Hematopoietic multipotent progenitor cell treated with erythropoietin and hydrocortisone succinate and interleukin-3 and kit ligand, for 4 days (in vitro differentiated cells): ENCODE data around the gene PRUNE2.
A peak's percentile ranks its signal among the peaks of the same experiment; 100 is the strongest.
"Not testable (repeated sequence)": the region's sequence is repeated elsewhere in the genome, so short reads cannot be mapped to it uniquely, and the experiment has no call there.

Experiments used
- DNase-seq: peaks from one replicate; pipeline ENCODE4 v3.0.0-alpha.2; 2015

The PRUNE2 gene, protein sequence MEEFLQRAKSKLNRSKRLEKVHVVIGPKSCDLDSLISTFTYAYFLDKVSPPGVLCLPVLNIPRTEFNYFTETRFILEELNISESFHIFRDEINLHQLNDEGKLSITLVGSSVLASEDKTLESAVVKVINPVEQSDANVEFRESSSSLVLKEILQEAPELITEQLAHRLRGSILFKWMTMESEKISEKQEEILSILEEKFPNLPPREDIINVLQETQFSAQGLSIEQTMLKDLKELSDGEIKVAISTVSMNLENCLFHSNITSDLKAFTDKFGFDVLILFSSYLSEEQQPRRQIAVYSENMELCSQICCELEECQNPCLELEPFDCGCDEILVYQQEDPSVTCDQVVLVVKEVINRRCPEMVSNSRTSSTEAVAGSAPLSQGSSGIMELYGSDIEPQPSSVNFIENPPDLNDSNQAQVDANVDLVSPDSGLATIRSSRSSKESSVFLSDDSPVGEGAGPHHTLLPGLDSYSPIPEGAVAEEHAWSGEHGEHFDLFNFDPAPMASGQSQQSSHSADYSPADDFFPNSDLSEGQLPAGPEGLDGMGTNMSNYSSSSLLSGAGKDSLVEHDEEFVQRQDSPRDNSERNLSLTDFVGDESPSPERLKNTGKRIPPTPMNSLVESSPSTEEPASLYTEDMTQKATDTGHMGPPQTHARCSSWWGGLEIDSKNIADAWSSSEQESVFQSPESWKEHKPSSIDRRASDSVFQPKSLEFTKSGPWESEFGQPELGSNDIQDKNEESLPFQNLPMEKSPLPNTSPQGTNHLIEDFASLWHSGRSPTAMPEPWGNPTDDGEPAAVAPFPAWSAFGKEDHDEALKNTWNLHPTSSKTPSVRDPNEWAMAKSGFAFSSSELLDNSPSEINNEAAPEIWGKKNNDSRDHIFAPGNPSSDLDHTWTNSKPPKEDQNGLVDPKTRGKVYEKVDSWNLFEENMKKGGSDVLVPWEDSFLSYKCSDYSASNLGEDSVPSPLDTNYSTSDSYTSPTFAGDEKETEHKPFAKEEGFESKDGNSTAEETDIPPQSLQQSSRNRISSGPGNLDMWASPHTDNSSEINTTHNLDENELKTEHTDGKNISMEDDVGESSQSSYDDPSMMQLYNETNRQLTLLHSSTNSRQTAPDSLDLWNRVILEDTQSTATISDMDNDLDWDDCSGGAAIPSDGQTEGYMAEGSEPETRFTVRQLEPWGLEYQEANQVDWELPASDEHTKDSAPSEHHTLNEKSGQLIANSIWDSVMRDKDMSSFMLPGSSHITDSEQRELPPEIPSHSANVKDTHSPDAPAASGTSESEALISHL (N-terminal part only)

GRCh38 chr9:76905791-76906646, at the start of gene PRUNE2:
Gene PRUNE2 (minus strand): TSS chr9:76906114. CDS start chr9:76905963, 151 bp downstream.
- peak; percentile 89 for DNase-seq

DNA sequence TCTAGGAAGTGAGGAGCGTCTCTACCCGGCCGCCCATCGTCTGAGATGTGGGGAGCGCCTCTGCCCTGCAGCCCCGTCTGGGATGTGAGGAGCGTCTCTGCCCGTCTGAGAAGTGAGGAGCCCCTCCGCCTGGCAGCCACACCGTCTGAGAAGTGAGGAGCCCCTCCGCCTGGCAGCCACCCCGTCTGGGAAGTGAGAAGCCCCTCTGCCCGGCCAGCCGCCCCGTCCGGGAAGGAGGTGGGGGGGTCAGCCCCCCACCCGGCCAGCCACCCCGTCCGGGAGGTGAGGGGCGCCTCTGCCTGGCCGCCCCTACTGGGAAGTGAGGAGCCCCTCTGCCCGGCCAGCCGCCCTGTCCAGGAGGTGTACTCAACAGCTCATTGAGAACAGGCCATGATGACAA, 49.5 kb upstream of the PRUNE2 start:
- DNase-seq = not testable (repeated sequence)

GRCh38 chr9:76949865-76950264, 44.0 kb upstream of the PRUNE2 start:
- no peak for DNase-seq

DNA sequence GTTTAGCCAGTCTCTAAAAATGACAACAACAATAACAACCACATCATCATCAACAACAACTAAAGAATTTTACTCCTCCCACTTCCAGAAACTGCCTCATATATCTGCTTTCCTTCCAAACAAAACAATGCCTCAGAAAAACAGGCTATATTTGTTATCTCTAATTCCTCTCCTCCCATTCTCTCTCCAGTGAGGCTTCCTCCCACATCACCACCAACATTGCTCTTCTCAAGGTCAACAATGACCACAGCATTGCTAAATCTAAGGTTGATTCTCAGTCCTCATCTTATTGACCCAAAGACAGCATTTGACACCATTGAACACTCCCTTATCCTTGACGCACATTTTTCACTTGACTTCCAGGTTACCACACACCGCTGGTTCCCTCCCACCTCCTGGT, 38.1 kb upstream of the PRUNE2 start:
- DNase-seq = no peak

DNA sequence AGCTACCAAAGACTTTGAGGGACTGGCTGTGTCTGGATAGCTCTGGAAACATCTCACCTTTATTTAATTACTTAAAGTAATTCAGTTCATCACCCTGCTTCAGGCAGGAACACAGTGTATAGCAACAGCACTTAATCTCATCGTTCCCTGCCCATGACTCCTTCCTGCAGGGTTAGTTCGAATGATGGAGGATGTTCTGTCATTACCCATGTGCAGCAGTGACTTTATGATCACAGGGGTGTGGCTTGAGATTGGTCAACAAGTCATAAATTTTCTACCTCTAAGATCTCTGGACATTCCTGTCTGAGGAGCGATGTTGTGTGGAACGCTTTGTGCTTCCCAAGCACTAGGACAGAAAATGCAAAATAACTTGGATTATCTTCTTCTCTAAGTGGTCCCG, 37.1 kb upstream of the PRUNE2 start:
- no peak for DNase-seq

DNA sequence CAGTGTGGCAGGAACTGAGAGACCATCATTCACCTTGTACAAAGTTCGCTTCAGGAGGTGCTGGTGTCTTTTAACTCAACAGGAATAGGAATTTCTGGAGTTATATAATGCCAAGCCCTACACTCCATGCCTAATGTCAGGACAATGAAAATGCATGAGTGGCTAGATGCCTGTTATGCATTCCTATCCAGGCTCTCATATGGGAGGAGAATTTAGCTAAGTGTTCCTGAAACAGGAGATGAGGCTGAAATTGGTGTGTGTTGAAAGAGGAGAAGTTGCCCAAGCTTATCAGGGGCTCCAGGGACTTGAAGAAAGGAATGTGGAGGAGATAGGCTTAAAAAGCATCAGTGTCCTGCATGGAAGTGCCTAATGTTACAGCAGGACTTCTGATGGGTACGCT, 26.8 kb upstream of the PRUNE2 start:
- no peak for DNase-seq

DNA sequence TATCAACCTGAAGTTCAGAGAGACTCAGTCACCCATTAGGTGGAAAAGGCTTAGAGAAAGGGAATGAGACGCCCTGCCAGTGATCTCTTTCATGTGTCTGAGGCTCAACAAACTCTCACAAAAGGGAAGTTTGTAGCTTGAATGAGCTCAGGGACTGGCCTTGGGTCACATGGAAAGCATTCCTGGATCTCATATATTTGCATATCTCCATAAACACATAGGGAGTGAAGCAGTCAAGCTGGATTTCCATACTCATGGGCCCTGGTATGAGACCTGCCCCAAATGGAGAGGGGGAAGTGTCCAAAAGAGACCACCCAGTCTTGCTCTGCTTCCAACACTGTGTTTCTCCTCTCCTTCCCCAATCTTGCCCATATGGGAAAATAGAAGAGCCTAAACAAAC, 26.4 kb upstream of the PRUNE2 start:
- DNase-seq = no peak

GRCh38 chr9:76927540-76928240, 21.8 kb upstream of the PRUNE2 start:
- DNase-seq = no peak

- DNase-seq = no peak
Measured at GRCh38 chr9:76926846-76927245, 20.9 kb upstream of the PRUNE2 start.

- no peak for DNase-seq
Measured at GRCh38 chr9:76926324-76926741, 20.4 kb upstream of the PRUNE2 start.

GRCh38 chr9:76921165-76921564, 15.3 kb upstream of the PRUNE2 start:
- no peak for DNase-seq

GRCh38 chr9:76917299-76917698, 11.4 kb upstream of the PRUNE2 start:
- DNase-seq = no peak

GRCh38 chr9:76916231-76916630, 10.3 kb upstream of the PRUNE2 start:
- no peak for DNase-seq

DNA sequence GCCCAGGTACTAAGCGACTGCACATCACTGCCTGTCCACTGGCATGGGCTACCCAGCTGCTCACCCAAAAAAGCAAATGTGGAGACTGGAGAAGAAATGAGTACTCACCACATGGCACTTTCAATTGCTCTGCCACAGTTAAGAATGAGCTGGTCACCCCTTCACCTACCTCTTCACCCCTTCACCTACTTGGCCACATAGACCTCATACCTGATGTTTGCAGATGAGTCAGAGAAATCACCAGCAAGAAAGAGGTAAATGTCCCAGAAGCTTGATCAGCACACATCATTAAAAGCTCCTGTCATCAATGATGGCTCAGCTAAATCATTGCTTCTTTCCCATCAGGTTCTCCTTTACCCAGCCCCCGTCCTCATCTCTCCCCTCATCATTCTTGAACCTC, 7.6 kb upstream of the PRUNE2 start:
- no peak for DNase-seq

GRCh38 chr9:76912636-76913275, 6.8 kb upstream of the PRUNE2 start:
- DNase-seq = peak; percentile 58

- DNase-seq = no peak
Measured at GRCh38 chr9:76911971-76912370, 6.1 kb upstream of the PRUNE2 start.

GRCh38 chr9:76910861-76911260, 4.9 kb upstream of the PRUNE2 start:
- no peak for DNase-seq

- DNase-seq = no peak
Measured at GRCh38 chr9:76906647-76906975, 697 bp upstream of the PRUNE2 start.

- DNase-seq = no peak
Measured at GRCh38 chr9:76904661-76905457, 1.1 kb downstream of the PRUNE2 start.

GRCh38 chr9:76902395-76902794, 3.5 kb downstream of the PRUNE2 start:
- no peak for DNase-seq
